CD14-positive monocyte (primary cell): ENCODE measurements around the gene RNASEL. TPM values are rescaled to one million over a fixed set of nuclear protein-coding genes. Genes with fewer than 3 reads are reported as not detected.
A peak's percentile ranks its signal among the peaks of the same experiment; 100 is the strongest.

Experiments
- DNase-seq, 3 donors: peaks; one replicate each; pipeline ENCODE4 v3.0.0-alpha.2; 2011 to 2022
- H2AFZ ChIP-seq: 2 replicates; pipeline ENCODE4 v1.6.0; 2012; ENCODE audit warnings: mild to moderate bottlenecking, low read depth, low read length, inconsistent platforms; ENCODE audit not compliant: insufficient read depth, poor library complexity, severe bottlenecking
- H3K27ac ChIP-seq, 2 donors: 1 replicate in 1 of 2; 2 replicates in 1 of 2; pipeline ENCODE4 v1.5.1; 2012 to 2013; ENCODE audit warnings: low read length in 2 of 2, control low read depth in 1 of 2, inconsistent platforms in 1 of 2, low read depth in 1 of 2, mild to moderate bottlenecking in 1 of 2
- H3K27me3 ChIP-seq, 2 donors: one replicate each; pipeline versions ENCODE4 v1.6.0 to v1.6.1; 2011 to 2013; ENCODE audit warnings: low read length in 2 of 2; ENCODE audit not compliant: control insufficient read depth in 2 of 2, insufficient read depth in 2 of 2
- H3K36me3 ChIP-seq, 2 donors: replicated peaks in 1 of 2; 1 replicate in 1 of 2; 2 replicates in 1 of 2; pipeline versions ENCODE4 v1.5.1 to v1.6.1; 2012 to 2013; ENCODE audit warnings: low read length in 2 of 2, control low read depth in 1 of 2, inconsistent platforms in 1 of 2, mild to moderate bottlenecking in 1 of 2; ENCODE audit not compliant: insufficient read depth in 2 of 2, control insufficient read depth in 1 of 2
- H3K4me1 ChIP-seq, 2 donors: 1 replicate in 1 of 2; 2 replicates in 1 of 2; pipeline versions ENCODE4 v1.5.1 to v1.6.1; 2012 to 2013; ENCODE audit warnings: low read length in 2 of 2, control low read depth in 1 of 2, inconsistent platforms in 1 of 2, mild to moderate bottlenecking in 1 of 2, moderate library complexity in 1 of 2; ENCODE audit not compliant: insufficient read depth in 2 of 2, control insufficient read depth in 1 of 2
- H3K4me2 ChIP-seq: replicated peaks from 2 replicates; pipeline ENCODE3; 2012; ENCODE audit warnings: low read length, moderate library complexity, mild to moderate bottlenecking; ENCODE audit not compliant: poor library complexity, severe bottlenecking; ENCODE audit errors: extremely low read depth
- H3K4me3 ChIP-seq, 3 experiments: fragments of 200-600 bp in 1 of 3; sonication (generic) in 1 of 3; replicated peaks in 1 of 3; 1 replicate in 2 of 3; 2 replicates in 1 of 3; pipeline ENCODE4 v1.5.1; 2011 to 2013; ENCODE audit warnings: low read length in 3 of 3, mild to moderate bottlenecking in 3 of 3, control low read depth in 2 of 3, low read depth in 2 of 3, inconsistent platforms in 1 of 3, moderate library complexity in 1 of 3
- H3K79me2 ChIP-seq: 2 replicates; pipeline ENCODE4 v1.6.0; 2012; ENCODE audit warnings: mild to moderate bottlenecking, control low read depth, inconsistent platforms, low read length, moderate library complexity; ENCODE audit not compliant: insufficient read depth
- H3K9ac ChIP-seq: 2 replicates; pipeline ENCODE4 v1.6.0; 2017; ENCODE audit warnings: low read length, mild to moderate bottlenecking; ENCODE audit not compliant: insufficient read depth, poor library complexity, severe bottlenecking
- H3K9me3 ChIP-seq, 2 donors: replicated peaks in 1 of 2; 1 replicate in 1 of 2; 2 replicates in 1 of 2; pipeline versions ENCODE4 v1.5.1 to v1.6.1; 2012 to 2013; ENCODE audit warnings: low read length in 2 of 2, control low read depth in 1 of 2; ENCODE audit not compliant: control insufficient read depth in 1 of 2, insufficient read depth in 1 of 2
- H4K20me1 ChIP-seq: 2 replicates; pipeline ENCODE4 v1.6.0; 2012; ENCODE audit warnings: mild to moderate bottlenecking, low read length, control low read depth, moderate library complexity; ENCODE audit not compliant: insufficient read depth
- H3K27ac Mint-ChIP-seq, 7 donors: one replicate each; pipeline ENCODE4 v1.8.0; 2020; ENCODE audit warnings: mild to moderate bottlenecking in 7 of 7, mixed read lengths in 7 of 7, moderate library complexity in 6 of 7, inconsistent platforms in 2 of 7
- H3K27me3 Mint-ChIP-seq, 3 donors: one replicate each; pipeline ENCODE4 v1.8.0; 2021 to 2022; ENCODE audit warnings: low read depth in 3 of 3, mild to moderate bottlenecking in 3 of 3, mixed read lengths in 3 of 3, moderate library complexity in 3 of 3, inconsistent platforms in 1 of 3
- H3K36me3 Mint-ChIP-seq, 2 donors: one replicate each; pipeline ENCODE4 v1.8.0; 2020; ENCODE audit warnings: mixed read lengths in 2 of 2, inconsistent platforms in 1 of 2, mild to moderate bottlenecking in 1 of 2
- H3K4me1 Mint-ChIP-seq: one replicate; pipeline ENCODE4 v1.8.0; 2020; ENCODE audit warnings: mild to moderate bottlenecking, mixed read lengths
- H3K4me3 Mint-ChIP-seq, 2 donors: one replicate each; pipeline ENCODE4 v1.8.0; 2020; ENCODE audit warnings: mild to moderate bottlenecking in 2 of 2, mixed read lengths in 2 of 2, moderate library complexity in 1 of 2
- H3K9me3 Mint-ChIP-seq, 7 donors: one replicate each; pipeline ENCODE4 v1.8.0; 2020 to 2022; ENCODE audit warnings: mixed read lengths in 7 of 7, mild to moderate bottlenecking in 6 of 7, moderate library complexity in 6 of 7, inconsistent platforms in 2 of 7
- WGBS: methylation state at CpG from one replicate; pipeline ENCODE4 v1.1.5; 2013; ENCODE audit warnings: missing lambda C conversion rate; ENCODE audit not compliant: insufficient coverage; 5-methylcytosine and 5-hydroxymethylcytosine counted together
- intact Hi-C, 2 donors: fragments of 100-400 bp; cut with micrococcal nuclease; formaldehyde crosslinking; loops; one replicate each; pipeline versions ENCODE4 v1.15.0 to v1.15.1; 2023
- polyA plus RNA-seq, 3 donors: library from polyadenylated mRNA; depleted of rRNA in 1 of 3; unstranded in 2 of 3; stranded (reverse) in 1 of 3; fragments of 300-500 nt in 2 of 3; fragments of >200 nt in 1 of 3; fragmentation: Illumina TruSeq in 2 of 3; gene quantifications; 1 replicate in 2 of 3; 2 replicates in 1 of 3; pipeline ENCODE4 v1.2.3, GENCODE V29; 2012 to 2021
- TF ChIP-seq, protein P1 (sequence below): fragments of 200-600 bp; IDR thresholded peaks from one replicate; pipeline ENCODE4 v1.8.0; 2022; ENCODE audit warnings: antibody characterized with exemption, mild to moderate bottlenecking

The RNASEL gene
- polyA plus RNA-seq, 3 donors = 6.9 to 12.3 (median 7.9) TPM

DNA sequence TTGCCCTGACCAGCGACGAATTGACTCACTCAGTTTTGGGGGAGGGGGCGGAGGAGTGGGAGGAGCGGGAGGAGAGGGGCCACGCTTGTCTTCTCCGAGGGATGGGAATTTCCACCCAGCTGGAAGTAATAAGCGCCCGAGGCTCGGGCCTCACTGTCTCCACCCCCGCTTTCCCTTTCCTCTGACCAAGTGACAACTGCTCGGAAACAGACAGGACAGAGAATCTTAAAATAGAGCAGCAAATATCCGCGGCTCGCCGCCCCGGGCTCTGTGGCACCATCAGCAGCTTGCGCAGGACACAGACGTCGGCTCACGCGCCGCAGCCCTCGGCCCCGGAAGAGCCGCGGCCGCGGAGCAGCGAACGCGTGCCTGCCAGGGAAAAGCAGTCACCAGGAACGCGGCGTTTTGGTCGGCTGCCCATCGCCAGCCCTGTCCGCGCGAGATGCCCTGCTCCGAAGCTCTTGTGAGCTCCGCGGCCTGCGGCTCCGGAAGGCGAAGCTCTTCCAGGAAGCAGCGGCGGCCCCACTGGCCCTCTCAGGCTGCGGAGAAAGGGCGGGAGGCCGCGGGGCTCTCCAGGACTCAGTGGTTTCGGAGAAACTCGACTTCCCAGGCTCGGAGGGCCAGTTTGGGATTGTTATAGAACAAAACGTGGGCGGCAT lies 25.9 kb upstream of the RNASEL start:
- peaks cover 60 to 88% (median 83%) of the 10 kb centered on the region in 3 donors for H3K27me3 Mint-ChIP-seq
- under 1% methylated on average over 56 of the region's 56 CpGs for WGBS
- TF ChIP-seq, protein P1, sequence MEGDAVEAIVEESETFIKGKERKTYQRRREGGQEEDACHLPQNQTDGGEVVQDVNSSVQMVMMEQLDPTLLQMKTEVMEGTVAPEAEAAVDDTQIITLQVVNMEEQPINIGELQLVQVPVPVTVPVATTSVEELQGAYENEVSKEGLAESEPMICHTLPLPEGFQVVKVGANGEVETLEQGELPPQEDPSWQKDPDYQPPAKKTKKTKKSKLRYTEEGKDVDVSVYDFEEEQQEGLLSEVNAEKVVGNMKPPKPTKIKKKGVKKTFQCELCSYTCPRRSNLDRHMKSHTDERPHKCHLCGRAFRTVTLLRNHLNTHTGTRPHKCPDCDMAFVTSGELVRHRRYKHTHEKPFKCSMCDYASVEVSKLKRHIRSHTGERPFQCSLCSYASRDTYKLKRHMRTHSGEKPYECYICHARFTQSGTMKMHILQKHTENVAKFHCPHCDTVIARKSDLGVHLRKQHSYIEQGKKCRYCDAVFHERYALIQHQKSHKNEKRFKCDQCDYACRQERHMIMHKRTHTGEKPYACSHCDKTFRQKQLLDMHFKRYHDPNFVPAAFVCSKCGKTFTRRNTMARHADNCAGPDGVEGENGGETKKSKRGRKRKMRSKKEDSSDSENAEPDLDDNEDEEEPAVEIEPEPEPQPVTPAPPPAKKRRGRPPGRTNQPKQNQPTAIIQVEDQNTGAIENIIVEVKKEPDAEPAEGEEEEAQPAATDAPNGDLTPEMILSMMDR = no peak

DNA sequence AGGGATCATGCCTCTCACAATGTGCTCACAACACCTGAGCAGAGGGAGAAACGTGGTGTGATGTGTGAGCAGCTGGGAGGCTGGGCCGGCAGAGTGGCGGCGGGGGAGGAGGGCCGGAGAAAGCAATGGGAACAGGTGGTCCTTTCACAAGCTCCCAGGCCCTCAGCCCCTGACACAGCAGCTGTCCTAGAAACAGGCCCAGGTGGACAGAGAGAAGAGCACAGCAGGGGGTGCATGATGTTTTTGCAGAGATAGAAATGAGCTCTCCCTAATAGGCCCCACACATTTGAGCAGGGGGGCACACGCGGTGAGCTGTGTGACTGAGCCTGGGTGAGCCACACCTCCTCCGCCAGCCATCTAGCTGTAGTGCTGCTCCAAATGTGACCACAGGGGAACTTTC lies 22.7 kb upstream of the RNASEL start:
- Mint-ChIP-seq H3K27me3 (peaks cover 44 to 65% (median 59%) of the 10 kb centered on the region in 3 donors), H3K4me1 (peaks cover 37% of the 10 kb centered on the region), H3K4me3 (no peak overlapping the region), H3K27ac (no peak overlapping the region), H3K36me3 (peaks cover 0 to 5% of the 10 kb centered on the region in 2 donors), H3K9me3 (peaks cover 0 to 13% (median 6%) of the 10 kb centered on the region in 7 donors)
- Histone ChIP-seq H3K27ac (no peak overlapping the region), H3K36me3 (no peaks in the 10 kb centered on the region), H3K4me3 (no peak overlapping the region), H2AFZ (no peak overlapping the region), H3K27me3 (peaks cover 33 to 60% of the 10 kb centered on the region in 2 donors), H3K4me2 (no peak overlapping the region), H3K9ac (no peak overlapping the region), H3K4me1 (peaks cover 23 to 27% of the 10 kb centered on the region in 2 donors), H3K9me3 (peaks cover 0 to 4% of the 10 kb centered on the region in 2 donors), H4K20me1 (no peaks in the 10 kb centered on the region), H3K79me2 (no peaks in the 10 kb centered on the region)
- WGBS = 93% methylated on average over 3 of the region's 8 CpGs
- intact Hi-C loops = no loop called here
- DNase-seq = no peak
- TF ChIP-seq, protein P1 = no peak

More for the DNA sequence above, 25.9 kb upstream of the RNASEL start:
- Histone ChIP-seq H3K4me1 (peaks cover 23 to 27% of the 10 kb centered on the region in 2 donors), H3K36me3 (no peaks in the 10 kb centered on the region), H3K9ac (peak overlapping the region; percentile 52), H4K20me1 (no peaks in the 10 kb centered on the region), H3K27me3 (peaks cover 49 to 79% of the 10 kb centered on the region in 2 donors), H3K27ac (no peak overlapping the region), H3K79me2 (no peaks in the 10 kb centered on the region), H3K4me3 (peak overlapping the region; percentile 41 to 77 (median 48)), H2AFZ (peak overlapping the region; percentile 82), H3K4me2 (peak overlapping the region; percentile 87), H3K9me3 (peaks cover 0 to 8% of the 10 kb centered on the region in 2 donors)
- Mint-ChIP-seq H3K27ac (peak overlapping the region in 4 of 7 donors; percentile 11 to 65 (median 40)), H3K4me3 (peak overlapping the region; percentile 83 to 93), H3K36me3 (peaks cover 0 to 5% of the 10 kb centered on the region in 2 donors), H3K9me3 (peaks cover 0 to 13% (median 6%) of the 10 kb centered on the region in 7 donors), H3K4me1 (peaks cover 31% of the 10 kb centered on the region)
- intact Hi-C loops = no loop called here
- peak; percentile 39 to 69 (median 43) for DNase-seq
